Caco-2 (cell line): ENCODE measurements around the gene MED12L. TPM values are rescaled to one million over a fixed set of nuclear protein-coding genes. Genes with fewer than 3 reads are reported as not detected.

Source experiments
- BruUV-seq: library from RNA; stranded (reverse); fragments of 400-500 nt; replicated peaks from 2 replicates; lab custom pipeline; 2021; lab: Mats Ljungman, UMichigan
- CTCF ChIA-PET: fragments of 300-600 bp; sonication (Branson Sonifier 250); formaldehyde crosslinking; loops from one replicate; lab custom pipeline; 2022; ENCODE audit warnings: antibody characterized with exemption; lab: Charles Lee
- POLR2A ChIA-PET: fragments of 300-600 bp; sonication (Branson Sonifier 250); formaldehyde crosslinking; loops from one replicate; lab custom pipeline; 2022; ENCODE audit warnings: antibody characterized with exemption; lab: Charles Lee
- DNase-seq, 2 experiments: peaks; one replicate each; pipeline versions ENCODE4 v3.0.0 to v3.0.0-alpha.2; 2020 to 2022
- H3K27me3 ChIP-seq: replicated peaks from 2 replicates; pipeline ENCODE4 v1.6.0; 2011; ENCODE audit warnings: low read length; ENCODE audit not compliant: control insufficient read depth, insufficient read depth
- H3K36me3 ChIP-seq: 2 replicates; pipeline ENCODE4 v1.5.1; 2011; ENCODE audit warnings: low read length; ENCODE audit not compliant: control insufficient read depth, insufficient read depth
- H3K4me1 ChIP-seq: fragments of 250-450 bp; sonication (Bioruptor Pico); 2 replicates; pipeline ENCODE4 v1.5.1; 2020; ENCODE audit warnings: mild to moderate bottlenecking
- H3K4me3 ChIP-seq: 2 replicates; pipeline ENCODE4 v1.5.1; 2011; ENCODE audit warnings: low read depth, mild to moderate bottlenecking, control low read depth, low read length
- H3K9me3 ChIP-seq: fragments of 250-450 bp; sonication (Bioruptor Pico); 2 replicates; pipeline ENCODE4 v1.5.1; 2020; ENCODE audit warnings: mild to moderate bottlenecking, moderate library complexity
- H3K27ac Mint-ChIP-seq: one replicate; pipeline ENCODE4 v1.8.0; 2022; ENCODE audit warnings: mixed read lengths; ENCODE audit not compliant: unreplicated experiment
- H3K27me3 Mint-ChIP-seq: one replicate; pipeline ENCODE4 v1.8.0; 2022; ENCODE audit warnings: mixed read lengths; ENCODE audit not compliant: insufficient read depth, unreplicated experiment
- H3K36me3 Mint-ChIP-seq: one replicate; pipeline ENCODE4 v1.8.0; 2022; ENCODE audit warnings: mild to moderate bottlenecking, mixed read lengths; ENCODE audit not compliant: insufficient read depth, unreplicated experiment
- H3K4me1 Mint-ChIP-seq: one replicate; pipeline ENCODE4 v1.8.0; 2022; ENCODE audit warnings: low read depth, mixed read lengths; ENCODE audit not compliant: unreplicated experiment
- H3K4me3 Mint-ChIP-seq: one replicate; pipeline ENCODE4 v1.8.0; 2022; ENCODE audit warnings: mild to moderate bottlenecking, moderate library complexity, mixed read lengths; ENCODE audit not compliant: unreplicated experiment
- H3K9me3 Mint-ChIP-seq: one replicate; pipeline ENCODE4 v1.8.0; 2022; ENCODE audit warnings: mixed read lengths; ENCODE audit not compliant: unreplicated experiment
- intact Hi-C: fragments of 100-400 bp; cut with micrococcal nuclease; formaldehyde crosslinking; loops from one replicate; pipeline ENCODE4 v1.10.0; 2022; ENCODE audit not compliant: unreplicated experiment
- total RNA-seq: library from RNA; stranded (reverse); gene quantifications from 2 replicates; pipeline ENCODE4 v1.2.3, GENCODE V29; 2022
- TF ChIP-seq, protein P1 (sequence below), 2 experiments: fragments of 200-600 bp in 1 of 2; IDR thresholded peaks; 1 replicate in 1 of 2; 2 replicates in 1 of 2; pipeline versions ENCODE4 v1.5.1 to v1.8.0; 2011 to 2022; ENCODE audit warnings: antibody characterized with exemption in 1 of 2, control low read depth in 1 of 2, inconsistent platforms in 1 of 2, low read depth in 1 of 2, low read length in 1 of 2, mild to moderate bottlenecking in 1 of 2, moderate library complexity in 1 of 2; ENCODE audit not compliant: insufficient read depth in 1 of 2, severe bottlenecking in 1 of 2, unreplicated experiment in 1 of 2

Gene MED12L
- total RNA-seq, 1 experiment from 2014 or later, result 21.5 TPM

DNA sequence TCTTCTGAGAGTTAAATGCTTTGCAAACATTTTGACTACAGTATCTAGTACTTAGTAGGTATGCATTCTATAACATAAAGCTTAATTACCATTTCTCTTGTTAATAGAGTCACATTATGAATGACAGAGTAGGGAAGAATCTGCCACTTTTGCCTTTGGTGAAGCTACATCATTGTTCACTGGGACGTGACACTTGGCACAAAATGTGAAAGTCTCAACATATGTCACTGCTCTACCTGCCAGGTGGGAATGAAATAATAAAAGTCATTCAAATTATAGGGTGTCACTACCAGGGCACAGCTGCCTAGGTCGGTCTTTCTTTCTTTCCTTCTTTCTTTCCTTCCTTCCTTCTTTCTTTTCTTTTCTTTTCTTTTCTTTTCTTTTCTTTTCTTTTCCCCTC lies 213.5 kb downstream of the MED12L start:
- Mint-ChIP-seq H3K4me3 (no peak overlapping the region), H3K36me3 (peaks cover 6% of the 10 kb centered on the region), H3K9me3 (no peaks in the 10 kb centered on the region), H3K27ac (no peak overlapping the region), H3K4me1 (peaks cover 13% of the 10 kb centered on the region), H3K27me3 (no peaks in the 10 kb centered on the region)
- ChIA-PET CTCF (no interaction called here), POLR2A (no interaction called here)
- no peak overlapping the region for H3K4me3 ChIP-seq
- BruUV-seq, result no TSS peak
- no peaks in the 10 kb centered on the region for H3K27me3 ChIP-seq
- no peaks in the 10 kb centered on the region for H3K4me1 ChIP-seq
- intact Hi-C loops, result no loop called here
- no peaks in the 10 kb centered on the region for H3K36me3 ChIP-seq
- DNase-seq, result no peak
- TF ChIP-seq, protein P1, sequence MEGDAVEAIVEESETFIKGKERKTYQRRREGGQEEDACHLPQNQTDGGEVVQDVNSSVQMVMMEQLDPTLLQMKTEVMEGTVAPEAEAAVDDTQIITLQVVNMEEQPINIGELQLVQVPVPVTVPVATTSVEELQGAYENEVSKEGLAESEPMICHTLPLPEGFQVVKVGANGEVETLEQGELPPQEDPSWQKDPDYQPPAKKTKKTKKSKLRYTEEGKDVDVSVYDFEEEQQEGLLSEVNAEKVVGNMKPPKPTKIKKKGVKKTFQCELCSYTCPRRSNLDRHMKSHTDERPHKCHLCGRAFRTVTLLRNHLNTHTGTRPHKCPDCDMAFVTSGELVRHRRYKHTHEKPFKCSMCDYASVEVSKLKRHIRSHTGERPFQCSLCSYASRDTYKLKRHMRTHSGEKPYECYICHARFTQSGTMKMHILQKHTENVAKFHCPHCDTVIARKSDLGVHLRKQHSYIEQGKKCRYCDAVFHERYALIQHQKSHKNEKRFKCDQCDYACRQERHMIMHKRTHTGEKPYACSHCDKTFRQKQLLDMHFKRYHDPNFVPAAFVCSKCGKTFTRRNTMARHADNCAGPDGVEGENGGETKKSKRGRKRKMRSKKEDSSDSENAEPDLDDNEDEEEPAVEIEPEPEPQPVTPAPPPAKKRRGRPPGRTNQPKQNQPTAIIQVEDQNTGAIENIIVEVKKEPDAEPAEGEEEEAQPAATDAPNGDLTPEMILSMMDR (IDR thresholded peaks at IDR 0.05; ENCODE audit: insufficient read depth in 1 of 2, low read depth in 1 of 2, low read length in 1 of 2, severe bottlenecking in 1 of 2, unreplicated experiment in 1 of 2), result no peak
- no peaks in the 10 kb centered on the region for H3K9me3 ChIP-seq

- TF ChIP-seq, protein P1 (IDR thresholded peaks at IDR 0.05; ENCODE audit: insufficient read depth in 1 of 2, low read depth in 1 of 2, low read length in 1 of 2, severe bottlenecking in 1 of 2, unreplicated experiment in 1 of 2), result no peak
- ChIA-PET CTCF (no interaction called here), POLR2A (no interaction called here)
- H3K36me3 ChIP-seq, result no peaks in the 10 kb centered on the region
- no peak overlapping the region for H3K4me3 Mint-ChIP-seq
- H3K27ac Mint-ChIP-seq, result no peak overlapping the region
- intact Hi-C loops, result no loop called here
- H3K27me3 Mint-ChIP-seq, result no peaks in the 10 kb centered on the region
- peaks cover 26% of the 10 kb centered on the region for H3K4me1 Mint-ChIP-seq
- no peak for DNase-seq
- peaks cover 9% of the 10 kb centered on the region for H3K4me1 ChIP-seq
- H3K9me3 ChIP-seq, result no peaks in the 10 kb centered on the region
- H3K27me3 ChIP-seq, result no peaks in the 10 kb centered on the region
- no TSS peak for BruUV-seq
- H3K36me3 Mint-ChIP-seq, result peaks cover 6% of the 10 kb centered on the region
- H3K4me3 ChIP-seq, result no peak overlapping the region
- H3K9me3 Mint-ChIP-seq, result no peaks in the 10 kb centered on the region
These were observed 215.1 kb downstream of the MED12L start for GRCh38 chr3:151300539-151300938.

DNA sequence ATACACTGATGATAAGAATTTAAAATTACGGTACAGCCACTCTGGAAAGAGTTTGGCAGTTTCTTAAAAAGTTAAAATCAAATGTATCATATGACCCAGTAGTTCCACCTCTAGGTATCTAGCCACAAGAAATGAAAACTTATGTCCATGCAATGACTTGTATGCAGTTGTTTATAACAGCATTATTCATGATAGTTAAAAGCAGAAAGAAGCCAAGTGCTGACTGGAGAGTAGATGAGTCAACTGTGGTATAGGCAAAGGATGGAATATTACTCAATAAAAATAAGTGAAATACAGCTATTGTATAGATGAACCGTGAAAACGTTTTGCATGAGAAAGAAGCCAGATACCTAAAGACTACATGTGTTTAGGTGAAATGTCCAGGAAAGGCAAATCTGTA lies 216.3 kb downstream of the MED12L start:
- H3K4me1 ChIP-seq, result peaks cover 13% of the 10 kb centered on the region
- Mint-ChIP-seq H3K36me3 (peaks cover 10% of the 10 kb centered on the region), H3K27me3 (no peaks in the 10 kb centered on the region), H3K27ac (no peak overlapping the region), H3K4me3 (no peak overlapping the region), H3K4me1 (peaks cover 31% of the 10 kb centered on the region), H3K9me3 (no peaks in the 10 kb centered on the region)
- no peak overlapping the region for H3K4me3 ChIP-seq
- H3K27me3 ChIP-seq, result no peaks in the 10 kb centered on the region
- POLR2A ChIA-PET, result no interaction called here
- DNase-seq, result no peak
- TF ChIP-seq, protein P1 (IDR thresholded peaks at IDR 0.05; ENCODE audit: insufficient read depth in 1 of 2, low read depth in 1 of 2, low read length in 1 of 2, severe bottlenecking in 1 of 2, unreplicated experiment in 1 of 2), result no peak
- CTCF ChIA-PET, result no interaction called here
- H3K36me3 ChIP-seq, result no peaks in the 10 kb centered on the region
- intact Hi-C loops, result no loop called here
- BruUV-seq, result no TSS peak
- no peaks in the 10 kb centered on the region for H3K9me3 ChIP-seq
